HepG2 (cell line): ENCODE data around the gene TNFSF12. TPM values are rescaled to one million over a fixed set of nuclear protein-coding genes. Genes with fewer than 3 reads are reported as not detected.

Experiments
- CHD4 ChIP-seq: fragments of 200-600 bp; sonication (generic); IDR thresholded peaks from 2 replicates; pipeline ENCODE4 v1.7.0; 2017; ENCODE audit warnings: mild to moderate bottlenecking, low read length, borderline replicate concordance
- DBP ChIP-seq: sonication (generic); formaldehyde crosslinking; IDR thresholded peaks from 2 replicates; pipeline ENCODE4 v1.4.0; 2020; ENCODE audit warnings: missing genetic modification reagents; ENCODE audit errors: not compliant biosample characterization
- ELF4 ChIP-seq: sonication (generic); formaldehyde crosslinking; IDR thresholded peaks from 2 replicates; pipeline ENCODE4 v1.5.0; 2020; ENCODE audit warnings: missing genetic modification reagents, mild to moderate bottlenecking, moderate library complexity, borderline replicate concordance
- FOXO4 ChIP-seq: sonication (generic); formaldehyde crosslinking; conservative IDR thresholded peaks from 2 replicates; pipeline ENCODE4 v1.8.1; 2023; ENCODE audit warnings: missing genetic modification reagents
- HOXA5 ChIP-seq: sonication (generic); formaldehyde crosslinking; IDR thresholded peaks from 2 replicates; pipeline ENCODE4 v1.4.0; 2020; ENCODE audit warnings: missing genetic modification reagents
- JDP2 ChIP-seq: sonication (generic); formaldehyde crosslinking; IDR thresholded peaks from 2 replicates; pipeline ENCODE4 v1.8.1; 2022; ENCODE audit warnings: missing genetic modification reagents, borderline replicate concordance
- NR2F1 ChIP-seq, 2 experiments: fragments of 450-650 bp in 1 of 2; formaldehyde crosslinking in 1 of 2; IDR thresholded peaks; 2 replicates each; pipeline versions ENCODE4 v1.5.0 to v1.6.1; 2016 to 2020; ENCODE audit warnings: mild to moderate bottlenecking in 1 of 2, missing compliant biosample characterization in 1 of 2, missing genetic modification reagents in 1 of 2, moderate library complexity in 1 of 2
- POLR2AphosphoS5 ChIP-seq: IDR thresholded peaks from 2 replicates; pipeline ENCODE4 v1.6.1; 2012; ENCODE audit warnings: low read depth, low read length
- PTBP1 ChIP-seq: fragments of 200-400 bp; formaldehyde crosslinking; IDR thresholded peaks from 2 replicates; pipeline ENCODE4 v1.6.1; 2018; ENCODE audit warnings: low read length, low read depth; ENCODE audit not compliant: poor library complexity, severe bottlenecking
- RFX5 ChIP-seq: IDR thresholded peaks from 2 replicates; pipeline ENCODE4 v1.6.1; 2011; ENCODE audit warnings: low read depth, low read length, improper control_type of control experiment
- SAFB2 ChIP-seq: sonication (generic); formaldehyde crosslinking; IDR thresholded peaks from 2 replicates; pipeline ENCODE4 v1.5.1; 2020; ENCODE audit warnings: missing genetic modification reagents, low read depth, mild to moderate bottlenecking, borderline replicate concordance
- SIN3A ChIP-seq: IDR thresholded peaks from 2 replicates; pipeline ENCODE4 v1.6.1; 2011; ENCODE audit warnings: low read depth, mild to moderate bottlenecking, control low read depth, low read length, borderline replicate concordance
- SSRP1 ChIP-seq: IDR thresholded peaks from 2 replicates; pipeline ENCODE4 v1.6.1; 2016; ENCODE audit warnings: control low read depth
- TAF1 ChIP-seq: sonication (generic); formaldehyde crosslinking; IDR thresholded peaks from 2 replicates; pipeline ENCODE4 v1.4.0; 2020; ENCODE audit warnings: missing genetic modification reagents
- ZBTB37 ChIP-seq: sonication (generic); formaldehyde crosslinking; IDR thresholded peaks from 2 replicates; pipeline ENCODE4 v1.4.0; 2020; ENCODE audit warnings: mild to moderate bottlenecking, missing genetic modification reagents
- ZC3H13 ChIP-seq: sonication (generic); formaldehyde crosslinking; IDR thresholded peaks from 2 replicates; pipeline ENCODE4 v1.8.1; 2023; ENCODE audit warnings: mild to moderate bottlenecking, missing genetic modification reagents, moderate library complexity
- ZIK1 ChIP-seq: sonication (generic); formaldehyde crosslinking; IDR thresholded peaks from 2 replicates; pipeline ENCODE4 v1.5.0; 2020; ENCODE audit warnings: mild to moderate bottlenecking, low read depth, missing genetic modification reagents, borderline replicate concordance
- ZNF180 ChIP-seq: sonication (generic); formaldehyde crosslinking; IDR thresholded peaks from 2 replicates; pipeline ENCODE4 v1.4.0; 2020; ENCODE audit warnings: low read depth, missing genetic modification reagents, borderline replicate concordance
- ZNF446 ChIP-seq: sonication (generic); formaldehyde crosslinking; IDR thresholded peaks from 2 replicates; pipeline ENCODE4 v1.5.0; 2020; ENCODE audit warnings: mild to moderate bottlenecking, missing genetic modification reagents
- ZNF510 ChIP-seq: sonication (generic); formaldehyde crosslinking; IDR thresholded peaks from 2 replicates; pipeline ENCODE4 v1.4.0; 2020; ENCODE audit warnings: low read depth, mild to moderate bottlenecking, missing genetic modification reagents
- ZNF576 ChIP-seq: sonication (generic); formaldehyde crosslinking; IDR thresholded peaks from 2 replicates; pipeline ENCODE4 v1.4.0; 2020; ENCODE audit warnings: mild to moderate bottlenecking, missing genetic modification reagents
- ZNF660 ChIP-seq: sonication (generic); formaldehyde crosslinking; IDR thresholded peaks from 2 replicates; pipeline ENCODE4 v1.5.1; 2020; ENCODE audit warnings: mild to moderate bottlenecking, low read depth, missing genetic modification reagents, borderline replicate concordance
- ZNF670 ChIP-seq: sonication (generic); formaldehyde crosslinking; IDR thresholded peaks from 2 replicates; pipeline ENCODE4 v1.8.0; 2022; ENCODE audit warnings: mild to moderate bottlenecking, missing genetic modification reagents, borderline replicate concordance
- ZNF747 ChIP-seq: sonication (generic); formaldehyde crosslinking; IDR thresholded peaks from 2 replicates; pipeline ENCODE4 v1.8.1; 2023; ENCODE audit warnings: missing genetic modification reagents, mild to moderate bottlenecking, borderline replicate concordance
- ZNF761 ChIP-seq: sonication (generic); formaldehyde crosslinking; conservative IDR thresholded peaks from 2 replicates; pipeline ENCODE4 v1.4.0; 2020; ENCODE audit warnings: mild to moderate bottlenecking, missing genetic modification reagents
- ZNF878 ChIP-seq: sonication (generic); formaldehyde crosslinking; IDR thresholded peaks from 2 replicates; pipeline ENCODE4 v1.8.1; 2023; ENCODE audit warnings: mild to moderate bottlenecking, missing genetic modification reagents, moderate library complexity
- polyA plus RNA-seq, 8 experiments: library from polyadenylated mRNA; depleted of rRNA in 3 of 8; stranded (reverse) in 7 of 8; unstranded in 1 of 8; fragments of >200 nt; fragmentation: Illumina TruSeq in 4 of 8; extraction: Trizol in 4 of 8; gene quantifications; 2 replicates each; pipeline versions ENCODE4 v1.2.1 to v1.2.3, GENCODE V29; 2011 to 2016; ENCODE audit warnings: low read depth in 4 of 8, missing spikeins in 1 of 8, mixed read lengths in 1 of 8; ENCODE audit not compliant: insufficient read depth in 1 of 8
- total RNA-seq, 5 experiments: library from RNA; depleted of rRNA; stranded (reverse); fragments of >200 nt; fragmentation: Illumina TruSeq; extraction: Trizol; gene quantifications; 2 replicates each; pipeline ENCODE4 v1.2.3, GENCODE V29; 2016; ENCODE audit warnings: low read depth in 1 of 5

The TNFSF12 gene
- total and polyA plus RNA-seq, 2 of the 13 experiments (the other 11 are each of a cell fraction or from before 2014, with no cell fraction given), result 0.93 to 7.2 TPM

- TF ChIP-seq TAF1 (CRISPR knock-in tag) (0 out of 2 replicates have a peak, but pooled peaks have one; percentile 37), ZNF446 (CRISPR knock-in tag) (0 out of 2 replicates have a peak, but pooled peaks have one; percentile 65), ZNF670 (CRISPR knock-in tag) (peak; percentile 56; the same call in 1 of the 2 replicates), ZNF180 (CRISPR knock-in tag) (no peak), JDP2 (CRISPR knock-in tag) (no peak), SAFB2 (peak; percentile 16), SSRP1 (no peak), PTBP1 (no peak), ZBTB37 (CRISPR knock-in tag) (no peak), ZNF747 (no peak), ZNF660 (CRISPR knock-in tag) (no peak), ZNF761 (CRISPR knock-in tag) (no peak), ZNF576 (CRISPR knock-in tag) (no peak), ELF4 (CRISPR knock-in tag) (no peak), ZC3H13 (CRISPR knock-in tag) (no peak), RFX5 (no peak), SIN3A (peak; percentile 79), POLR2AphosphoS5 (peak; percentile 59), ZNF510 (CRISPR knock-in tag) (0 out of 2 replicates have a peak, but pooled peaks have one; percentile 4), DBP (CRISPR knock-in tag) (no peak), ZIK1 (CRISPR knock-in tag) (peak; percentile 83; the same call in 1 of the 2 replicates), NR2F1 (CRISPR knock-in tag; IDR thresholded peaks at IDR 0.05) (peak in 1 of 2 experiments; percentile 20; a peak in 1 of 4 replicates), FOXO4 (CRISPR knock-in tag) (no peak), CHD4 (no peak), ZNF878 (CRISPR knock-in tag) (peak; percentile 23; the same call in 1 of the 2 replicates), HOXA5 (peak; percentile 57; the same call in 1 of the 2 replicates)
These were observed 24.6 kb downstream of the TNFSF12 start (continued) for GRCh38 chr17:7573324-7574080.
